Aorta (tissue), 5 donors: Measurements from ENCODE around the gene ERC2. TPM values are rescaled to one million over a fixed set of nuclear protein-coding genes. Genes with fewer than 3 reads are reported as not detected.

Experiments used
- ATAC-seq: fragments of 200-7000 bp; cut with Tn5 transposase; one replicate; pipeline ENCODE4 v1.9.1; 2022; ENCODE audit warnings: moderate library complexity; ENCODE audit not compliant: low FRiP score
- DNase-seq, 2 donors: peaks; one replicate each; pipeline ENCODE4 v3.0.0-alpha.2; 2020
- H3K27ac ChIP-seq, 2 donors: one replicate each; pipeline ENCODE4 v1.5.1; 2013; ENCODE audit warnings: low read length in 2 of 2, mild to moderate bottlenecking in 2 of 2, moderate library complexity in 2 of 2, control low read depth in 1 of 2, inconsistent platforms in 1 of 2, low read depth in 1 of 2
- H3K27me3 ChIP-seq, 2 donors: one replicate each; pipeline ENCODE4 v1.6.1; 2013; ENCODE audit warnings: control low read depth in 1 of 2, low read length in 1 of 2, mild to moderate bottlenecking in 1 of 2, moderate library complexity in 1 of 2; ENCODE audit not compliant: insufficient read depth in 2 of 2, control insufficient read depth in 1 of 2
- H3K36me3 ChIP-seq, 2 donors: one replicate each; pipeline ENCODE4 v1.6.1; 2013; ENCODE audit warnings: control low read depth in 1 of 2, low read length in 1 of 2, mild to moderate bottlenecking in 1 of 2; ENCODE audit not compliant: insufficient read depth in 2 of 2, control insufficient read depth in 1 of 2
- H3K4me1 ChIP-seq, 2 donors: one replicate each; pipeline ENCODE4 v1.6.1; 2013; ENCODE audit warnings: low read length in 2 of 2, control low read depth in 1 of 2, mild to moderate bottlenecking in 1 of 2, moderate library complexity in 1 of 2; ENCODE audit not compliant: insufficient read depth in 2 of 2, control insufficient read depth in 1 of 2
- H3K4me3 ChIP-seq, 2 donors: one replicate each; pipeline ENCODE4 v1.5.1; 2013; ENCODE audit warnings: low read length in 2 of 2, control low read depth in 1 of 2, mild to moderate bottlenecking in 1 of 2
- H3K9me3 ChIP-seq: one replicate; pipeline ENCODE4 v1.6.1; 2013; ENCODE audit warnings: mild to moderate bottlenecking, low read length; ENCODE audit not compliant: control insufficient read depth
- whole genome bisulfite sequencing, 2 donors: extraction: QIAGEN DNeasy Blood & Tissue Kit; methylation state at CpG; one replicate each; pipeline ENCODE4 v1.1.7; 2013; 5-methylcytosine and 5-hydroxymethylcytosine counted together
- intact Hi-C, 2 donors: fragments of 100-400 bp; cut with DNase I; formaldehyde crosslinking; loops; one replicate each; pipeline versions ENCODE4 v1.14.2 to v1.15.0; 2022
- polyA plus RNA-seq, 2 donors: library from polyadenylated mRNA; stranded (reverse); fragments of 200-250 nt; gene quantifications; one replicate each; pipeline ENCODE4 v1.2.3, GENCODE V29; 2013
- total RNA-seq, 2 donors: library from RNA; stranded (reverse); fragmentation: NEBNext Ultra II Directional; extraction: Animal tissue kit (Norgen Biotek cat#: 25700); gene quantifications; one replicate each; pipeline ENCODE4 v1.2.1, GENCODE V29; 2021
- donor health status: healthy with polysubstance abuse.
- donor health status: Bipolar disorder and iron deficiency.
- donor health status: DM: no; HTN: no; CAD: no.
- donor health status: DM: no; HTN: no; CAD: no.
- donor health status: DM: yes; HTN: yes; CAD: no.

ERC2 gene
- total and polyA plus RNA-seq, 4 donors = 0.27 to 0.55 TPM; not detected in 2

GRCh38 chr3:56144805-56145204 lies 323.5 kb downstream of the ERC2 start:
- ATAC-seq (no peak), DNase-seq (no peak)
- WGBS, 2 donors = 9 to 17% methylated on average over 4 of the region's 4 CpGs
- Histone ChIP-seq H3K27ac (no peak overlapping the region), H3K9me3 (no peaks in the 10 kb centered on the region), H3K27me3 (peaks cover 0 to 2% of the 10 kb centered on the region in 2 donors), H3K36me3 (no peaks in the 10 kb centered on the region), H3K4me1 (no peaks in the 10 kb centered on the region), H3K4me3 (no peak overlapping the region)
- intact Hi-C loops = no loop called here

GRCh38 chr3:56137415-56137814 lies 330.9 kb downstream of the ERC2 start:
- intact Hi-C loops = no loop called here
- Histone ChIP-seq H3K27me3 (peaks cover 0 to 2% of the 10 kb centered on the region in 2 donors), H3K27ac (no peak overlapping the region), H3K4me1 (no peaks in the 10 kb centered on the region), H3K36me3 (no peaks in the 10 kb centered on the region), H3K4me3 (no peak overlapping the region), H3K9me3 (no peaks in the 10 kb centered on the region)
- no peak for ATAC-seq
- 5 to 7% methylated on average over 1 of the region's 1 CpG for WGBS, 2 donors
- no peak for DNase-seq

- no peak for ATAC-seq
- 46 to 47% methylated on average over 2 of the region's 2 CpGs for WGBS, 2 donors
- Histone ChIP-seq H3K9me3 (no peaks in the 10 kb centered on the region), H3K27ac (no peak overlapping the region), H3K27me3 (peaks cover 0 to 2% of the 10 kb centered on the region in 2 donors), H3K36me3 (no peaks in the 10 kb centered on the region), H3K4me1 (no peaks in the 10 kb centered on the region), H3K4me3 (no peak overlapping the region)
- DNase-seq = no peak
- intact Hi-C loops = no loop called here
Observed at GRCh38 chr3:56136514-56136913, 331.8 kb downstream of the ERC2 start.

- WGBS, 2 donors = 47 to 53% methylated on average over 4 of the region's 4 CpGs
- no peak for ATAC-seq
Observed at GRCh38 chr3:56135941-56136340, 332.3 kb downstream of the ERC2 start.

GRCh38 chr3:56133423-56133822 lies 334.8 kb downstream of the ERC2 start:
- ATAC-seq (no peak), DNase-seq (no peak)
- intact Hi-C loops = no loop called here
- no peaks in the 10 kb centered on the region for H3K9me3 ChIP-seq
- H3K36me3 ChIP-seq = no peaks in the 10 kb centered on the region
- no peaks in the 10 kb centered on the region for H3K4me1 ChIP-seq
- whole genome bisulfite sequencing, 2 donors = 71 to 80% methylated on average over 2 of the region's 2 CpGs
- no peak overlapping the region for H3K4me3 ChIP-seq
- no peaks in the 10 kb centered on the region for H3K27me3 ChIP-seq
- no peak overlapping the region for H3K27ac ChIP-seq

More at GRCh38 chr3:56135941-56136340, 332.3 kb downstream of the ERC2 start:
- Histone ChIP-seq H3K27ac (no peak overlapping the region), H3K36me3 (no peaks in the 10 kb centered on the region), H3K9me3 (no peaks in the 10 kb centered on the region), H3K27me3 (peaks cover 0 to under 1% of the 10 kb centered on the region in 2 donors), H3K4me3 (no peak overlapping the region), H3K4me1 (no peaks in the 10 kb centered on the region)
- DNase-seq = no peak
- intact Hi-C loops = no loop called here

DNA sequence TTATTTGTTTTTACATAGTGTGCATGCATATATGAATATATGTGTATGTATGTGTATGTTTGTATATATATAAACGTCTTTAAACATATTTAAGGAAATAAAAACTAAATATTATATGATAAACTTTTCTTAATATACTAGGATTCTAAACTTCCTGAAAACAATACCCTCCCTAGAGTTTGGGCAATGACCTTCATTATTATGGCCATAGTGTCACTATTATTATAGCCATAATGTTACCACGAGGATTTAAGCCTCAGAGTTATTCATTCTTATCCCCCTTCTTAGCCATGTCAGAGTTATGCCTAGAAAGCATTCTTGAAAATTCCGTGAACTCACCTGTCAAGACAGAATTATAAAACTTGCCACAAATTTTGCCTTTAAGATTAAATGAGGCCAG lies 335.5 kb downstream of the ERC2 start:
- intact Hi-C loops = no loop called here
- no peaks in the 10 kb centered on the region for H3K4me1 ChIP-seq
- DNase-seq (no peak), ATAC-seq (no peak)
- H3K36me3 ChIP-seq = no peaks in the 10 kb centered on the region
- no peaks in the 10 kb centered on the region for H3K27me3 ChIP-seq
- H3K9me3 ChIP-seq = no peaks in the 10 kb centered on the region
- no peak overlapping the region for H3K4me3 ChIP-seq
- WGBS, 2 donors = 74 to 84% methylated on average over 3 of the region's 3 CpGs
- H3K27ac ChIP-seq = no peak overlapping the region

DNA sequence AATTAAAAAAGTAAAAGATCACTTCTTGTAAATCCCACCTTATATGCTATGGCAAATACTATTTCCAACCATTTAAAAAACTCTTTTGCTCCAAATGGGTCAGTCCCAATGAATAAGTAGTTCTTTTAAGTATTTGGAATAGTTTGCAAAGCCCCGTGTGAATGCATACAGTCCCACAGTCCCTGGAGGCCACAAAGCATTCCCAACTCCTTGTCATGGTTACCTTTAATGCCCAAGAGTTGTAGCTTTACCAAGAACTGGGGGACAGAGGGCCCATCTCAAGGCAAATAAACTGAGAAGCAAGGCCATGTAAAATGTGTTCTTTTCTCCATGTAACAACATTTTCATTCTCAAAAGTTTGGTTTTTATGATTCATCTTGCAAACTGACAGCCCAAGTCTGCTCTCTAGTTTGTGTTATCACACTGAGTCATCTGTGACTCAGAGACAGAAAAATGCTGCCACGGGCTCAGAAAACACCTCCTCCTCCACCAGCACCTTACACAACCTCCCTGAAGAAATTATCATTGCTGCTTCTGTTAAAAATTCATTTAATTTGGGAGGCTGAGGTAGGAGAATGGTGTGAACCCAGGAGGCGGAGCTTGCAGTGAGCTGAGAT lies 336.2 kb downstream of the ERC2 start:
- no peaks in the 10 kb centered on the region for H3K27me3 ChIP-seq
- intact Hi-C loops = no loop called here
- no peak overlapping the region for H3K27ac ChIP-seq
- no peaks in the 10 kb centered on the region for H3K9me3 ChIP-seq
- WGBS, 2 donors = 30 to 33% methylated on average over 3 of the region's 3 CpGs
- no peak overlapping the region for H3K4me3 ChIP-seq
- DNase-seq (peak in 1 of 2 donors; percentile 43), ATAC-seq (peak; percentile 74)
- no peaks in the 10 kb centered on the region for H3K36me3 ChIP-seq
- no peaks in the 10 kb centered on the region for H3K4me1 ChIP-seq

- Histone ChIP-seq H3K9me3 (no peaks in the 10 kb centered on the region), H3K27ac (no peak overlapping the region), H3K36me3 (no peaks in the 10 kb centered on the region), H3K4me1 (no peaks in the 10 kb centered on the region), H3K4me3 (no peak overlapping the region), H3K27me3 (no peaks in the 10 kb centered on the region)
- WGBS, 2 donors = 88 to 91% methylated on average over 2 of the region's 2 CpGs
- DNase-seq (no peak), ATAC-seq (no peak)
- intact Hi-C loops = no loop called here
Observed at GRCh38 chr3:56130036-56130435, 338.2 kb downstream of the ERC2 start.

DNA sequence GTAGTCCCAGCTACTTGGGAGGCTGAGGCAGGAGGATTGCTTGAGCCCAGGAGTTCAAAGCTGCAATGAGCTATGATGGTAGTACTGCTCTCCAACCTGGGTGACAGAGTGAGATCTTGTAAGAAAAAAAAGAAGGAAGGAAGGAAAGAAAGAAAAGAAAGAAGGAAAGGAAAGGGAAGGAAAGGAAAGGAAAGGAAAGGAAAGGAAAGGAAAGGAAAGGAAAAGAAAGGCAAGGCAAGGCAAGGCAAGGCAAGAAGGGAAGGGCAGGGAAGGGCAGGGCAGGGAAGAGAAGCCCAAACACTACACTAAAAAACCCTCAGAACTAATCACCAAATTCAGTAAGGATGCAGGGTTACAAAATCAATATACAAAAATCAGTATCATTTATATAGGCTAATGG lies 341.6 kb downstream of the ERC2 start:
- ATAC-seq (no peak), DNase-seq (no peak)
- Histone ChIP-seq H3K27ac (no peak overlapping the region), H3K27me3 (no peaks in the 10 kb centered on the region), H3K9me3 (peaks cover 1% of the 10 kb centered on the region), H3K4me3 (no peak overlapping the region), H3K4me1 (no peaks in the 10 kb centered on the region), H3K36me3 (no peaks in the 10 kb centered on the region)
- intact Hi-C loops = no loop called here
